Lower lobe of right lung (tissue), 2 donors: ENCODE results near the gene CDKAL1. TPM values are rescaled to one million over a fixed set of nuclear protein-coding genes. Genes with fewer than 3 reads are reported as not detected.
"Not testable (repeated sequence)": the region's sequence is repeated elsewhere in the genome, so short reads cannot be mapped to it uniquely, and the experiment has no call there.

Source experiments
- ATAC-seq, 2 donors: fragments of 200-7000 bp; cut with Tn5 transposase; one replicate each; pipeline ENCODE4 v1.9.1; 2020 to 2022; ENCODE audit warnings: mild to moderate bottlenecking in 2 of 2, moderate library complexity in 2 of 2
- DNase-seq: peaks from one replicate; pipeline ENCODE4 v3.0.0-alpha.2; 2020
- H3K27ac ChIP-seq: fragments of 200-600 bp; one replicate; pipeline ENCODE4 v1.8.0; 2022
- H3K27me3 ChIP-seq: fragments of 200-600 bp; one replicate; pipeline ENCODE4 v1.8.0; 2022; ENCODE audit warnings: low read depth
- H3K36me3 ChIP-seq: fragments of 200-600 bp; one replicate; pipeline ENCODE4 v1.8.0; 2022; ENCODE audit warnings: mild to moderate bottlenecking
- H3K4me1 ChIP-seq: fragments of 200-600 bp; one replicate; pipeline ENCODE4 v1.8.0; 2022
- H3K4me3 ChIP-seq: fragments of 200-600 bp; one replicate; pipeline ENCODE4 v1.8.0; 2022; ENCODE audit warnings: mild to moderate bottlenecking
- H3K9me3 ChIP-seq: fragments of 200-600 bp; one replicate; pipeline ENCODE4 v1.8.0; 2022
- intact Hi-C: fragments of 100-400 bp; cut with DNase I; formaldehyde crosslinking; loops from one replicate; pipeline ENCODE4 v1.11.0; 2022
- total RNA-seq: library from RNA; stranded (reverse); fragmentation: NEBNext Ultra II Directional; extraction: Animal tissue kit (Norgen Biotek cat#: 25700); gene quantifications from one replicate; pipeline ENCODE4 v1.2.1, GENCODE V29; 2021
- TF ChIP-seq, protein P1 (sequence below): fragments of 200-600 bp; IDR thresholded peaks from one replicate; pipeline ENCODE4 v1.8.0; 2022; ENCODE audit warnings: antibody characterized with exemption, mild to moderate bottlenecking
- donor health status: DM: no; HTN: yes; CAD: no; lungs with severe emphysema.

Gene CDKAL1
- total RNA-seq, 1 donor from 2014 or later = 16.0 TPM

DNA sequence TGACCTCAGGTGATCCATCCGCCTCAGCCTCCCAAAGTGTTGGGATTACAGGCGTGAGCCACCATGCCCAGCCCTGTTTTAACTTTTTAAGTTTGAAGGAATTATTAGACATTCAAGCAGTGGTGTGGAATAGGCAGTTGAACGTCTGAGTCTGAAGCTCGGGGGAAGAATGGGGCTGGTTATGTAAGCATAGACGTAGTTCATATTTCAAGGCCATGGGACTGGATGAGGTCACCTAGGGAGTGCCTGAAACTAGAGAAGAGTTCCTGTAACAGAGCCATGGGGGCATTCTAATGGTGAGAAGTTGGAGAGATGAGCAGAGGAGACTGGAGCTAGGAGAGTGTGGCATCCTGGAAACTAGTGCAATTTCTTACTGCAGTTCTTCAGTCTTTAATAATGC lies 6.4 kb downstream of the CDKAL1 start:
- H3K9me3 ChIP-seq = no peaks in the 10 kb centered on the region
- TF ChIP-seq, protein P1, sequence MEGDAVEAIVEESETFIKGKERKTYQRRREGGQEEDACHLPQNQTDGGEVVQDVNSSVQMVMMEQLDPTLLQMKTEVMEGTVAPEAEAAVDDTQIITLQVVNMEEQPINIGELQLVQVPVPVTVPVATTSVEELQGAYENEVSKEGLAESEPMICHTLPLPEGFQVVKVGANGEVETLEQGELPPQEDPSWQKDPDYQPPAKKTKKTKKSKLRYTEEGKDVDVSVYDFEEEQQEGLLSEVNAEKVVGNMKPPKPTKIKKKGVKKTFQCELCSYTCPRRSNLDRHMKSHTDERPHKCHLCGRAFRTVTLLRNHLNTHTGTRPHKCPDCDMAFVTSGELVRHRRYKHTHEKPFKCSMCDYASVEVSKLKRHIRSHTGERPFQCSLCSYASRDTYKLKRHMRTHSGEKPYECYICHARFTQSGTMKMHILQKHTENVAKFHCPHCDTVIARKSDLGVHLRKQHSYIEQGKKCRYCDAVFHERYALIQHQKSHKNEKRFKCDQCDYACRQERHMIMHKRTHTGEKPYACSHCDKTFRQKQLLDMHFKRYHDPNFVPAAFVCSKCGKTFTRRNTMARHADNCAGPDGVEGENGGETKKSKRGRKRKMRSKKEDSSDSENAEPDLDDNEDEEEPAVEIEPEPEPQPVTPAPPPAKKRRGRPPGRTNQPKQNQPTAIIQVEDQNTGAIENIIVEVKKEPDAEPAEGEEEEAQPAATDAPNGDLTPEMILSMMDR = no peak
- DNase-seq (no peak), ATAC-seq (peak; percentile 40 to 45)
- no peaks in the 10 kb centered on the region for H3K27me3 ChIP-seq
- no peak overlapping the region for H3K27ac ChIP-seq
- H3K4me3 ChIP-seq = no peak overlapping the region
- intact Hi-C loops = no loop called here
- peaks cover 12% of the 10 kb centered on the region for H3K4me1 ChIP-seq
- peaks cover 29% of the 10 kb centered on the region for H3K36me3 ChIP-seq

DNA sequence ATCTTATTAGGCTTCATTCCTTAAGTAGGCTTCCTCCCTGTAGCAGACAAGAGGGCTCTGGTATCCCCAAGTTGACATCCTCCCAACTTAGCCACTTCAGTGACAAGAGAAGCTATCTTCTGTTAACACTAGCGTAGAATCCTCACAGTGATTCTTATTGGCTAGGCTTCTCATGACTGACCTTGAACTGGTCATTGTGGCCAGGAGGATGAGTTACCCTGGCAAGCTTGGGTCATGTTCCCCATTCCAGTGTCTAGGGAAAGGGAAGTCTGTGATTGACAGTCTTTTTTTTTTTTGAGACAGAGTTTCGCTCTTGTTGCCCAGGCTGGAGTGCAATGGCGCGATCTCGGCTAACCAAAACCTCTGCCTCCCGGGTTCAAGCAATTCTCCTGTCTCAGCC lies 7.1 kb downstream of the CDKAL1 start:
- H3K9me3 ChIP-seq = no peaks in the 10 kb centered on the region
- H3K27ac ChIP-seq = no peak overlapping the region
- H3K4me3 ChIP-seq = no peak overlapping the region
- H3K36me3 ChIP-seq = peaks cover 36% of the 10 kb centered on the region
- TF ChIP-seq, protein P1 = no peak
- intact Hi-C loops = no loop called here
- ATAC-seq (peak; percentile 48 to 77), DNase-seq (no peak)
- H3K4me1 ChIP-seq = peaks cover 8% of the 10 kb centered on the region
- H3K27me3 ChIP-seq = no peaks in the 10 kb centered on the region

DNA sequence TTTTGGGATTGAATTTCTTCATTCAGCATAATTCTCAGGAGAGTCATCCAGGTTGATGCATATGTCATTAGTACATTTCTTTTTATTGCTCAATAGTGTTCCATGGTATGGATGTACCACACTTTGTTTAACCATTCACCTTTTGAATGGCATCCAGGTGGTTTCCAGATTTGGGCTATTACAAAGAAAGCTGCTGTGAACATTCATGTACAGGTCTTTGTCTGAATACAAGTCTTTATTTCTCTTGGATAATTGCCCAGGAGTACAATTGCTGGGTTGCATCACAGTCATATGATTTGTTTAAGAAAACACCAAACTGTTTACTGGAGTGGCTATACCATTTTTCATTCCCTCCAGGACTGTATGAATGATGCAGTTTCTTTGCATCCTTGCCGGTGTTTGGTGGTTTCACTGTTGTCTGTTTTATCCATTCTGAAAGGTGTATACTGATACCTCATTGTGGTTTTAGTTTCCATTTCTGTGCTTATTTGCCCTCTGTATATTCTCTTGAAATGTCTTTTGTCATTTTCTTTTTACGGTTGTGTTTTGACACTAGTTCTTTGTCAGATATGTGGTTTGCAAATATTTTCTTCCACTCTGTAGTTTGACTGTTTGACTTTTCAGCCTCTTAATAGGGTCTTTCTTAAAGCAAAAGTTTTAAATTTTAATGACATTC lies 8.8 kb downstream of the CDKAL1 start:
- H3K36me3 ChIP-seq = peaks cover 52% of the 10 kb centered on the region
- DNase-seq (no peak), ATAC-seq (no peak)
- intact Hi-C loops = no loop called here
- peaks cover 8% of the 10 kb centered on the region for H3K4me1 ChIP-seq
- no peaks in the 10 kb centered on the region for H3K27me3 ChIP-seq
- TF ChIP-seq, protein P1 = no peak
- no peaks in the 10 kb centered on the region for H3K9me3 ChIP-seq
- H3K4me3 ChIP-seq = no peak overlapping the region
- no peak overlapping the region for H3K27ac ChIP-seq

DNA sequence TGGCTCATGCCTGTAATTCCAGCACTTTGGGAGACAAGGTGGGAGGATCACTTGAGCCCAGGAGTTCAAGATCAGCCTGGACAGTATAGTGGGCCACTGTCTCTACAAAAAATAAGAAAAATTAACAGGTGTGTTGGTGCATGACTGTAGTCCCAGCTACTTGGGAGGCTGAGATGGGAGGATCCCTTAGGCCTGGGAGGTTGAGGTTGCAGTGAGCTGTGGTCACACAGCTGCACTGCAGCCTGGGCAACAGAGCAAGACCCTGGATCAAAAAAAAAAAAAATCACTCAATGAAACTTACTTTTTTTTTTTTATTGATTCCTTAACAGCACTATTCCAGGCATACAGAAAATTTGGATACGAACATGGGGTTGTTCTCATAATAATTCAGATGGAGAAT lies 14.0 kb downstream of the CDKAL1 start:
- H3K4me1 ChIP-seq = peaks cover under 1% of the 10 kb centered on the region
- no peak for DNase-seq
- no peak overlapping the region for H3K4me3 ChIP-seq
- H3K9me3 ChIP-seq = no peaks in the 10 kb centered on the region
- no peak overlapping the region for H3K27ac ChIP-seq
- peaks cover 78% of the 10 kb centered on the region for H3K36me3 ChIP-seq
- no peaks in the 10 kb centered on the region for H3K27me3 ChIP-seq
- no peak for ATAC-seq
- TF ChIP-seq, protein P1 = no peak
- intact Hi-C loops = no loop called here

DNA sequence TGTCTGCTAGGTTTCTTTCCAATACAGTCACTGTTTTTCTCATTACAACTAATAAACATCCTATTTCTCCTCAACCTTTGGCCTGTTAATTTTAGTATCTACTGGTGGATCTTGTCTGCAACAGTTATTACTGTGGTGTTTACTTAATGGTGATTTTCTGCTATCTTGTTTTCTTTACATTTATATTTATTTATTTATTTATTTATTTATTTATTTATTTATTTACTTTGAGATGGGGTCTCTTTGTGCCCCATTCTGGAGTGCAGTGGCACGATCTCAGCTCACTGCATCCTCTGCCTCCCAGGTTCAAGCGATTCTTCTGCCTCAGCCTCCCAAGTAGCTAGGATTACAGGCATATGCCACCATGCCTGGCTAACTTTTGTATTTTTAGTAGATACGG lies 15.1 kb downstream of the CDKAL1 start:
- H3K4me1 ChIP-seq, intact Hi-C loops, H3K9me3 ChIP-seq, H3K27ac ChIP-seq, ATAC-seq, DNase-seq, H3K27me3 ChIP-seq, H3K4me3 ChIP-seq: not testable (repeated sequence)
- H3K36me3 ChIP-seq = peaks cover 84% of the 10 kb centered on the region

DNA sequence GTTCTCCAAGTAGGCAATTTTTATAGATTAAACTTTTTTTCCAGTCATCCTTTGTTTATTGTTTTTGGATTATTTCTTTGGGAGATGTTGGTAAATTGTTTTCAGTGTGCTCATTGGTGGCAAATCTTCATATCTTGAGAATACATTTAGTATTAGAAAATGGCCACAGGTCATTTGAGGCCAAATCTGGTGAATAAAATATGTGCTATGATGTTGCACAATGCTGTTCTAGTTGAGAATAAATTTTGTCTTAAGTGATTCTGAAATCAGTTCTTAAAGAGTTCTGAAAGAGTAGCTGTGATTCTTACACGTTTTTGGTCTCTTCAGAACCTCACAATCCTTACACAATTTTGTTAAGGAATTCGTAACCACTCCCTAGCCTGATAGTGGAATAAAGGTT lies 20.1 kb downstream of the CDKAL1 start:
- Histone ChIP-seq H3K4me3 (no peak overlapping the region), H3K36me3 (peaks cover 40% of the 10 kb centered on the region), H3K4me1 (no peaks in the 10 kb centered on the region), H3K9me3 (no peaks in the 10 kb centered on the region), H3K27ac (no peak overlapping the region), H3K27me3 (no peaks in the 10 kb centered on the region)
- intact Hi-C loops = no loop called here
- TF ChIP-seq, protein P1 = no peak
- ATAC-seq (no peak), DNase-seq (no peak)
